ENCODE results near the gene HCRTR2.

- no peak for TF ChIP-seq POLR2AphosphoS5 (IDR thresholded peaks at IDR 0.05; ENCODE audit: low read depth, low read length)
- no peak for TF ChIP-seq PAX5 (IDR thresholded peaks at IDR 0.05; ENCODE audit: insufficient read depth, low read length, severe bottlenecking)
- no peak for TF ChIP-seq POLR2A (IDR thresholded peaks at IDR 0.05; ENCODE audit: low read depth, low read length)
Observed at GRCh38 chr6:55137929-55138693, 36.2 kb upstream of the HCRTR2 start.

All from GM12891 (cell line).